GM12872 (cell line): ENCODE data around the gene NR3C1.

Experiments
- TF ChIP-seq, protein P1 (sequence below): IDR thresholded peaks from 3 replicates; pipeline ENCODE4 v1.5.1; 2011; ENCODE audit warnings: low read depth, mild to moderate bottlenecking, low read length, moderate library complexity; ENCODE audit not compliant: insufficient read depth

NR3C1 gene

GRCh38 chr5:143418140-143418866 lies 14.8 kb upstream of the NR3C1 start:
- TF ChIP-seq, protein P1, sequence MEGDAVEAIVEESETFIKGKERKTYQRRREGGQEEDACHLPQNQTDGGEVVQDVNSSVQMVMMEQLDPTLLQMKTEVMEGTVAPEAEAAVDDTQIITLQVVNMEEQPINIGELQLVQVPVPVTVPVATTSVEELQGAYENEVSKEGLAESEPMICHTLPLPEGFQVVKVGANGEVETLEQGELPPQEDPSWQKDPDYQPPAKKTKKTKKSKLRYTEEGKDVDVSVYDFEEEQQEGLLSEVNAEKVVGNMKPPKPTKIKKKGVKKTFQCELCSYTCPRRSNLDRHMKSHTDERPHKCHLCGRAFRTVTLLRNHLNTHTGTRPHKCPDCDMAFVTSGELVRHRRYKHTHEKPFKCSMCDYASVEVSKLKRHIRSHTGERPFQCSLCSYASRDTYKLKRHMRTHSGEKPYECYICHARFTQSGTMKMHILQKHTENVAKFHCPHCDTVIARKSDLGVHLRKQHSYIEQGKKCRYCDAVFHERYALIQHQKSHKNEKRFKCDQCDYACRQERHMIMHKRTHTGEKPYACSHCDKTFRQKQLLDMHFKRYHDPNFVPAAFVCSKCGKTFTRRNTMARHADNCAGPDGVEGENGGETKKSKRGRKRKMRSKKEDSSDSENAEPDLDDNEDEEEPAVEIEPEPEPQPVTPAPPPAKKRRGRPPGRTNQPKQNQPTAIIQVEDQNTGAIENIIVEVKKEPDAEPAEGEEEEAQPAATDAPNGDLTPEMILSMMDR = no peak

DNA sequence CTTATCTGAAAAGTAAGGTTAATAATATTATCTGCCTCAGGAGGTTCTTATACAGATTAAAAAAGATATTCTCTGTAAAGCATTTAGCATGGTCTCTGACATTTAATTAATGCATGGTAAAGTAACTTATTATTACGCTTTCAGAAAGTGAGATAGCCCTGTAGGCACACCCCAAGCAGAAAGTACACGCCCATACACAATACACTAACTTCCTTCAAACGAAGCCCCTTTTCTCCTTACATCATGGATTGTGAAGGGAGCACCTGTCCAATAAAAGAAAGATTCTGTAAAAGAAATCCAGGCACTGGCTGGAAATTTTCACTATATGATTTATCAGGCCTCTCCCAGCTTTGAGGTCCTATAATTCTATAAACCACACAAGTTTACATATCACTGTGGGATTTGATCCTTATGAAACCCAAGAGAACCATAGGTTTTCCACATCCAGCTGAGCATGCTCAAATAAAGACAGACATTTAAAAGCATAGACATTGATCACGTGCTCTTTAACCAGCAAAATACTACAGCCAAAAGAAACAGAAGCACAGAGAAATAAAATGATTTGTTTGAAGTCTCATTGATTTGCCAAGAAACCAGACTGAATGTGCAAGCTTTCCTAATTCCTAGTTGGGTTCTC lies 14.1 kb upstream of the NR3C1 start:
- TF ChIP-seq, protein P1 = no peak

DNA sequence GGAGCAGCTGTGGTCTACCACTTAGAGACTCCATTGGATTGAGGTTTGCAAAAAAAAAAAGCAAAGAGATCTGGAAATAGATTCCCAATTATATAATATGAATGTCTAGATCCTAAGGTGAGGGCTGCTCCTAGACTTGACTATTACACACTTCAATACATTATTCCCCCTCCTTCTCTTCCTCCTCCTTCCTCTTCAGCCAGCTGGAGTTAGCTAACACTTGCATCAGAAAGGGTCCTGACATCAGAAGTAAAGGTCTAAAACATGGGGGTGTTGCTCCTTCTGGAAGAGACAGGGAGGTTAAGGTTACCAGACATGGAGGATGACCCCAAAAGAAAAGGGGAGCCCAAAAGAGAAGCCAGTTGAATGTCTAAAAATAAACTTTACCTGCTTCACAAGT lies 12.9 kb upstream of the NR3C1 start:
- TF ChIP-seq, protein P1 = no peak

DNA sequence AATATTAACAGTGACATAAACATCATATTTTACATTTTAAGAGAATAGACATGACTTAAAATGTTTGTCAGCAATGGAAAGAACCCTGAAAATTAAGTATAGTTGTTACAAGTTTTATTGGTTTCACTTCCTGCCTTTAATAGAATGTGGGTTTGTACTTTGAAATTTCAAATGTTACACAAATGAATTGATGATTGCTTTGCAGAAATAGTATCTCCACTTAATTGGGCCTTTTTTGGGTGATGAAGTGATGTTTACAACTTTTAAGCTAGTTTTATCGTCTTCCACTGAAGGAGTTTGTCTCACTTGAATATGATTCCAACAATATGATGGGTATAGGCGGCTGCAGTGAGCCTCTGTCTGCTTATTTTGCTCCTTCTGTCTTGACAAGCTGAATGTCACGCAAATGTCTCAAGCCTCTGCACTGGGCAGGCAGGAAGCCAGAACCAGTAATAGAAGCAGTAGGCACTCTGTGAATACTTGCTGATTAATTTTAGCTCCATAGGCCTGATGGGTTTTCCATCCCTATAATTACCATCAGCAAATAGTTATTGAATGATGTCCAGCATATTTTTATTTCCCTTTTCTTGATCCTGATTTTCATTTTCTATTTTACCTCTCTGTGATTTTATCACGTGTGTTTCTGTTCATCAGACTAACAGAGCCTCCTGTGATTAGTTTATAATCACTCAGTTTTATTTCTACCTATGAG lies 10.6 kb upstream of the NR3C1 start:
- TF ChIP-seq, protein P1 = no peak

DNA sequence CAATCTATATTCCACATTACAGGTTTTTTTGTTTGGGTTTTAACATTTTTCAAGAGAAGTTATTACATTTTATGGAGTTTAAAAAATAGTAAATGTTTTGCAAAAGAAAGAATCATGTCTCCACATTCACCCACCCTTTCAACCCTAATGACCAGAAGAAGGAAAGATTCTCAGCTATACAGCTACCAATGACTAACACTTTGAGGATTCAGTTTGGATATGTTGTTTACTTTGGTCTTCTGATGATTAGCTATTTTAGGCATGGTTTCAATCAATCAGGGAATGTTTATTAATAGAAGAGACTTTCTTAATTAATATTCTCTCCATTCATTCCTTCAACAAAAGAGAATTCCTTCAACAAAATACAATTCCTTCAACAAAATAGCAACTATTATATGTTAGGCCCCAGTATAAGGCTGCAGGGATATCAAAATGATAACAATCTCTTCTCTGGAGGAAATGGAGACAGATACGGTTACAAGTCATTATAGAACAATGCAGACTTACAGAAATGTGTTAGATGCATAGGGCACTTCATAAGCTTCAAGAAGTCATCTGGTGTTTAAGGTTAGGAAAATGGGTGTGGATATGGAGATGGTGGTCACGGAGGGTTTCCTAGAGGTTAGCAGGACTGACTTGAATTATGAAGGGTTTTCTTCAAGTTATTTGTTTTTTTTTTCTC lies 9.3 kb upstream of the NR3C1 start:
- TF ChIP-seq, protein P1 = no peak

- TF ChIP-seq, protein P1 = no peak
These were observed 6.4 kb upstream of the NR3C1 start for GRCh38 chr5:143409926-143410325.

- TF ChIP-seq, protein P1 = no peak
These were observed 2.9 kb upstream of the NR3C1 start for GRCh38 chr5:143406408-143406807.
